ENCODE measurements around the gene IL22. TPM values are rescaled to one million over a fixed set of nuclear protein-coding genes. Genes with fewer than 3 reads are reported as not detected.

IL22 gene
- polyA plus RNA-seq, 1 donor (not counting 4 experiments of a cell fraction or from before 2014, with no cell fraction given) = not detected

DNA sequence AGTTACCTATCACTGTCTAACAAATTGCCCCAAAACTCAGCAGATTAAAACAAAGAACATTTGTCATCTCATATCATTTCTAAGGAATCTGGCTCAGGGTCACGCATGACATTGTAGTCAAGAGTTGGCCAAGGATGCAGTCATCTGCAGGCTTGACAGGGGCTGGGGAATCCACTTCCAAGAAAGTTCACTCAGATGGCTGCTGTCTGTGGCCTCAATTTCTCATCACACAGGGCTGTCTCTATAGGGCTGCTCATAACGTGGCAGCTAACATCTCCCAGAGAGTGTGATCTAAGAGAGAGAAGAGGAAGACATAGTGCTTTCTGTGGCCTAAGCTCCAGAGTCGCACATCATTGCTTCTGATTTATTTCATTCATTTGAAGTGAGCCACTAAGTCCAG, 17.0 kb upstream of the IL22 start:
- Histone ChIP-seq H3K9me1 (ENCODE audit: control insufficient read depth, extremely low read depth, insufficient read depth, low read length) (no peaks in the 10 kb centered on the region), H3K9me3 (ENCODE audit: control insufficient read depth, low read depth, low read length) (no peaks in the 10 kb centered on the region), H2AFZ (ENCODE audit: control insufficient read depth, low read length) (no peak overlapping the region), H3K36me3 (ENCODE audit: control insufficient read depth in 2 of 2, extremely low read depth in 1 of 2, insufficient read depth in 2 of 2, low read length in 2 of 2) (no peaks in the 10 kb centered on the region), H3K79me2 (ENCODE audit: control insufficient read depth, insufficient read depth, low read length) (no peaks in the 10 kb centered on the region), H3K4me2 (ENCODE audit: control insufficient read depth, extremely low read depth, insufficient read depth, low read depth, low read length) (no peak overlapping the region), H3K4me1 (ENCODE audit: control insufficient read depth, extremely low read depth, insufficient read depth, low read length) (peaks cover 4% of the 10 kb centered on the region), H3K4me3 (ENCODE audit: control insufficient read depth in 2 of 3, extremely low read depth in 1 of 3, insufficient read depth in 2 of 3, low read depth in 1 of 3, low read length in 3 of 3) (no peak overlapping the region), H3K27ac (ENCODE audit: control insufficient read depth, insufficient read depth, low read length) (no peak overlapping the region), H3K9ac (ENCODE audit: control insufficient read depth, extremely low read depth, insufficient read depth, low read length) (no peak overlapping the region), H4K20me1 (ENCODE audit: control insufficient read depth, extremely low read depth, insufficient read depth, low read length) (no peaks in the 10 kb centered on the region), H3K27me3 (ENCODE audit: control insufficient read depth, extremely low read depth, insufficient read depth, low read length) (no peaks in the 10 kb centered on the region)
- TF ChIP-seq, protein P1, sequence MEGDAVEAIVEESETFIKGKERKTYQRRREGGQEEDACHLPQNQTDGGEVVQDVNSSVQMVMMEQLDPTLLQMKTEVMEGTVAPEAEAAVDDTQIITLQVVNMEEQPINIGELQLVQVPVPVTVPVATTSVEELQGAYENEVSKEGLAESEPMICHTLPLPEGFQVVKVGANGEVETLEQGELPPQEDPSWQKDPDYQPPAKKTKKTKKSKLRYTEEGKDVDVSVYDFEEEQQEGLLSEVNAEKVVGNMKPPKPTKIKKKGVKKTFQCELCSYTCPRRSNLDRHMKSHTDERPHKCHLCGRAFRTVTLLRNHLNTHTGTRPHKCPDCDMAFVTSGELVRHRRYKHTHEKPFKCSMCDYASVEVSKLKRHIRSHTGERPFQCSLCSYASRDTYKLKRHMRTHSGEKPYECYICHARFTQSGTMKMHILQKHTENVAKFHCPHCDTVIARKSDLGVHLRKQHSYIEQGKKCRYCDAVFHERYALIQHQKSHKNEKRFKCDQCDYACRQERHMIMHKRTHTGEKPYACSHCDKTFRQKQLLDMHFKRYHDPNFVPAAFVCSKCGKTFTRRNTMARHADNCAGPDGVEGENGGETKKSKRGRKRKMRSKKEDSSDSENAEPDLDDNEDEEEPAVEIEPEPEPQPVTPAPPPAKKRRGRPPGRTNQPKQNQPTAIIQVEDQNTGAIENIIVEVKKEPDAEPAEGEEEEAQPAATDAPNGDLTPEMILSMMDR (optimal IDR thresholded peaks at IDR 0.05 in 1 of 3, IDR thresholded peaks at IDR 0.05 in 1 of 3, conservative IDR thresholded peaks at IDR 0.05 in 1 of 3; ENCODE audit: extremely low read depth in 1 of 3, insufficient read depth in 2 of 3, low read length in 3 of 3) = no peak
- TF ChIP-seq EZH2 (IDR thresholded peaks at IDR 0.05; ENCODE audit: low read length) = no peak
- DNase-seq (ENCODE audit: low read depth, low spot score) = no peak
- FAIRE-seq = no peak
- dilution Hi-C loops (cut with MboI; ENCODE audit: extremely low pct_ligation_motif_present, low sequenced_read_pairs) = no loop called here

- Histone ChIP-seq H3K9me3 (ENCODE audit: control insufficient read depth, low read depth, low read length) (no peaks in the 10 kb centered on the region), H3K9ac (ENCODE audit: control insufficient read depth, extremely low read depth, insufficient read depth, low read length) (no peak overlapping the region), H3K4me2 (ENCODE audit: control insufficient read depth, extremely low read depth, insufficient read depth, low read depth, low read length) (no peak overlapping the region), H4K20me1 (ENCODE audit: control insufficient read depth, extremely low read depth, insufficient read depth, low read length) (no peaks in the 10 kb centered on the region), H3K36me3 (ENCODE audit: control insufficient read depth in 2 of 2, extremely low read depth in 1 of 2, insufficient read depth in 2 of 2, low read length in 2 of 2) (no peaks in the 10 kb centered on the region), H2AFZ (ENCODE audit: control insufficient read depth, low read length) (no peak overlapping the region), H3K9me1 (ENCODE audit: control insufficient read depth, extremely low read depth, insufficient read depth, low read length) (no peaks in the 10 kb centered on the region), H3K4me1 (ENCODE audit: control insufficient read depth, extremely low read depth, insufficient read depth, low read length) (peaks cover 4% of the 10 kb centered on the region), H3K27ac (ENCODE audit: control insufficient read depth, insufficient read depth, low read length) (no peak overlapping the region), H3K27me3 (ENCODE audit: control insufficient read depth, extremely low read depth, insufficient read depth, low read length) (no peaks in the 10 kb centered on the region), H3K4me3 (ENCODE audit: control insufficient read depth in 2 of 3, extremely low read depth in 1 of 3, insufficient read depth in 2 of 3, low read depth in 1 of 3, low read length in 3 of 3) (no peak overlapping the region), H3K79me2 (ENCODE audit: control insufficient read depth, insufficient read depth, low read length) (no peaks in the 10 kb centered on the region)
- dilution Hi-C loops (cut with MboI; ENCODE audit: extremely low pct_ligation_motif_present, low sequenced_read_pairs) = no loop called here
- TF ChIP-seq EZH2 (IDR thresholded peaks at IDR 0.05; ENCODE audit: low read length) = no peak
- TF ChIP-seq, protein P1 (optimal IDR thresholded peaks at IDR 0.05 in 1 of 3, IDR thresholded peaks at IDR 0.05 in 1 of 3, conservative IDR thresholded peaks at IDR 0.05 in 1 of 3; ENCODE audit: extremely low read depth in 1 of 3, insufficient read depth in 2 of 3, low read length in 3 of 3) = no peak
- FAIRE-seq = no peak
- DNase-seq (ENCODE audit: low read depth, low spot score) = no peak
Measured at GRCh38 chr12:68269779-68270178, 16.4 kb upstream of the IL22 start.

Data from keratinocyte (primary cell).